B cell (primary cell): ENCODE data around the gene LELP1.

Source experiments
- CTCF ChIP-seq: fragments of 200-600 bp; IDR thresholded peaks from one replicate; pipeline ENCODE4 v1.8.0; 2022; ENCODE audit warnings: antibody characterized with exemption, mild to moderate bottlenecking
- EZH2 ChIP-seq: IDR thresholded peaks from 2 replicates; pipeline ENCODE4 v1.6.1; 2012; ENCODE audit warnings: borderline replicate concordance, low read depth, mild to moderate bottlenecking, moderate library complexity, low read length; ENCODE audit not compliant: insufficient read depth, poor library complexity, severe bottlenecking

- no peak for TF ChIP-seq EZH2
- TF ChIP-seq CTCF, result no peak
Observed at GRCh38 chr1:153242160-153242559, 38.9 kb downstream of the LELP1 start.
